Hippocampal formation (tissue), 2 donors: ENCODE measurements around the gene ERAP2.

Experiments
- DNase-seq, 2 donors: peaks; one replicate each; lab custom pipeline; 2025; lab: John Stamatoyannopoulos, UW

ERAP2 gene

GRCh38 chr5:96932026-96932425 is 55.7 kb downstream of the ERAP2 start:
- DNase-seq, result no peak

DNA sequence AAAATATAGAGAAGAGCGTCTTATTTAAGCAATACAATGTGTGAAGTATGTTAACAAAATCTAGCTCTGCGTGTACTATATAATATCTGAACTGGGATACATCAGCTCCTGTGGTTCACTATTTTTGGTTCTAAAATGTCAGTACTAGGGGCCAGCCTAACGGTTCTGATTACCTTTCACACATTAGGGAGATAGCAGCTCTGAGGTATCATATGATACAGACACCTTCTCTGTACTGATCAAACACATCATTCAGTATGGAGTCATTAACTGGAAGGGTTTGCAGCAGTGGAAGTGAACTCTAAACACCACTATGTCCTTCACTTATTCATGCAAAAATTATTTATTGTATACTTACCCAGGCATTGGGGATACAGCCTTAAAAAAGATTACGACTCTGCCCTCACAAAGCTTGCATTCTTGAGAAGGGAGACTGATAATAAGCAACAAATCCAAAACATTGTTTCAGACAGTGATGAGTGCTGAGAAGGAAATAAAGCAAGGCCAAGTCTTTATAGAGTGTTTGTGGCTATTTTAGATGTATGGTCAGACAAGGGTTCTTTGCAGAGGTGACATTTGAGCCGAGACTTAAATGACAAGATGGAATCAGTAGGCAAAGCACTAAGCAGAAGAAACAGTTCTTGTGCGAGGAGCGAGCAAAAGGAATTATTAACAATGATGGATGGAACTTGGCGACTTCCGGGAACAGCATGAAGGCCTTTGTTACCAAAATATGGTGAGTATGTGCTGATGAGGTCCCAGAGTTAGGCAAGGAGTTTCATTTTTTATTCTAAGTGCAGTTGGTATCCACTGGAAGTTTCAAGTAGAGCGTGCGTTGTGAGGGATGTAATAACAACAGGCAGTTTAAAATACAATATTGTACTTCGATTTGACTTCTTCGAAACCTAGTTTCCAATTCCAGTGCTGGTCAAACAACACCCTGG is 57.7 kb downstream of the ERAP2 start:
- peak in 1 of 2 donors; percentile 71 for DNase-seq

- peak; percentile 83 to 92 for DNase-seq
Observed at GRCh38 chr5:96934708-96935558, 58.6 kb downstream of the ERAP2 start.

DNA sequence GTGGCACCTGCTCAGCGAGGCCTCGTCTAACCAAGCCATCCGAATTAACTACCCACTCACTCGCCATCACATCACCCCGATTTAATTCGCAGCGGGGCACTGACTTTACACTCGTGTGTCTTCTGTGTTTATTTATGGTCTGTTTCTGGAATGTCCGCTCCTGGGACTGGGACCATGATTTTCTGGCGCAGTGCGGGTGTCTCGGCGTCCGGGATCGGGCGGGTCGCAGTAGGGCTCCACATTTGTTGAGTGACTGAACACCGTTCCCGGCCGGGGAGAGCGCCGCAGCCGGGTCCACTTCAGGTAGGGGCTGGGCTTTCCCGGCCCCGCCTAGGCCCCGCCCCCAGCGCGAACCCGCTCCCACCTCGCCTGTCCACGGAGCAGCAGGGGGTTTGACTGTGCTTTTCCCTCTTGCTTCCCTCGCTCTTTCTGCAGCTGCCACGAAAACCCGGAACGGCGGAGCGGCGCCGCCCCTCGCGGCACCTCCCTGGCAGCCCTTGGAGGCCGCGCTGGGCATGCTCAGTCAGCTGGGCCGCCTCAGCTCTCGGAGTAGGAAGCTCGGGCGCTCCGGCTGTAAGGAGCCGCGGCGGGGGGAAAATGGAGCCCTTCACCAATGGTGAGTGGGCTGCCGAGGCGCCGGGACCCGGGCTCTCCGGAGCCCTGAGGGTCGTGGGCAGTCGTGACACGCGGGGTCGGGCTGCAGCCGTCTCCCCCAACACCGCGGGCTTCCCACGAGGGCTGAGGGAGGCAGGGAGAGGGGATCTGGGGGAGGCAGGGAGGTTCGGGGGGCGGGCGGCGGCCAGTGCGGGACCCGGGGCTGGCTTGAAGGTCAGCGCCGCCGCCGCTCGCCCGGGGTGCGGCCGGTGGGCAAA is 59.5 kb downstream of the ERAP2 start, which contains the start of gene LNPEP:
Gene LNPEP (plus strand): TSS at position 522 of the 872 bp plus-strand sequence. CDS start 76 bp downstream, at position 598.
- peak; percentile 96 to 97 for DNase-seq

GRCh38 chr5:96936431-96937320 is 60.4 kb downstream of the ERAP2 start:
- peak; percentile 31 to 55 for DNase-seq

- DNase-seq, result no peak
Observed at GRCh38 chr5:96940586-96940985, 64.3 kb downstream of the ERAP2 start.

DNA sequence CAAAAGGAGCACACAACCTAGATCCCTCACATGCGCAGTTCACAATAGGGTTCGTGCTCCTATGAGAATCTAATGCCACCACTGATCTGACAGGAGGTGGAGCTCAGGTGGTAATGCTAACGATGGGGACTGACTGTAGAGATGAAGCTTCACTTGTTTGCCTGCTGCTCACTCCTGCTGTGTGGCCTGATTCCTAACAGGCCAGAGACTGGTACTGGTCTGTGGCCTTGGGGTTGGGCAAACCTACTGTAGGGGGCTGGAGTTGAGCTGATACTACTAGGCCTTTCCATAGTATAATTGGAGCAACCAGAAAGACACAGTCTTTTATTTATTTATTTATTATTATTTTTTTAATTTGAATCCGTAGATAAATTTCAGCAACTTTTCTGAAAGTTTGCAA is 64.8 kb downstream of the ERAP2 start:
- DNase-seq, result no peak

GRCh38 chr5:96942078-96942477 is 65.8 kb downstream of the ERAP2 start:
- no peak for DNase-seq

DNA sequence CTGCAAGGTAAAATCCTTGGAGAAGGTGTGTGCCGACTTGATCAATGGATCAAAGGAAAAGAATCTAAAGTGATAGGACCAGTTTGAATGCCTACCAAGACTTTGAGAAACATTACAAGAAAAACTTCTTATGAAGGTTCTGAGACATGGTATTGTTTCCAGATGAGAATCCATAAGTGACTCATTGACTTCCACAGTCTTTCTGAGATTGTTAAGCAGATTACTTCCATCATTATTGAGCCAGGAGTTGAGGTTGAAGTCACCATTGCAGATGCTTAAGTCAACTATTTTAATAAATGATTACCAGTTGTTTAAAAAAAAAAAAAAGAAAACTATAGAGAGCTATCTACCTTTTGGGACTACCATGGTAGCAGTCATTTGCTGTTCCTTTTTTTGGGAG is 66.6 kb downstream of the ERAP2 start:
- DNase-seq, result no peak

- no peak for DNase-seq
Observed at GRCh38 chr5:96943799-96944198, 67.5 kb downstream of the ERAP2 start.

DNA sequence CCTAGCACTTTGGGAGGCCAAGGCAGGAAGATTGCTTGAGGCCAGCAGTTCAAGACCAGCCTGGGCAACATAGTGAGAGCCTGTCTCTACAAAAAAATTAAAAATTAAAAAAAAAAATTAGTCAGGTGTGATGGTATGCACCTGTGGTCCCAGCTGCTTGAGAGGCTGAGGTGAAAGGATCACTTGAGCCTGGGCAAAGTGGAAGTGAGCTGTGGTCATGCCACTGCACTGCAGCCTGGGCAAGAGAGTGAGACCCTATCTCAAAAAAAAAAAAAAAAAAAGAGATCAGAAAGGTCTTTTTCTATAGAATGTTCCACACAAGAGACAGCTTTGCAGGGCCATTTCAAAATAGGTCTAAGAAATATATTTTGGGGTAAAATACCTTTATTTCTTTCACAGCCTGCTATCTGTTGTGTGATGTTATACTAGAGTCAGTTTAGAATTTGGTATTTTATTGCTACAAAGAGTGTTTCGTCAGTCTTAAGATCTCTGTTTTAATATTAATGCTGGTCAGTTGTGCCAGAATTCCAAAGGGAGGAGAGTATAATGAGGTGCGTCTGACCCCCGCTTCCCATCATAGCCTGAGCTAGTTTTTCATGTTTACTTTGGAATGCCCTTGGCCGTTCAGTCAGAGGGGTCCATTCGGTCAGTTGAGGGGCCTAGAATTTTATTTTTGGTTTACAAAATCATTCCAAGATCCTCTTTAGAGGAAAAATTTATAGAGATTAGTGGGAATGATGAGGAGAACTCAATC is 69.0 kb downstream of the ERAP2 start:
- DNase-seq, result no peak

- no peak for DNase-seq
Observed at GRCh38 chr5:96946381-96946780, 70.1 kb downstream of the ERAP2 start.

- DNase-seq, result no peak
Observed at GRCh38 chr5:96952118-96952750, 75.9 kb downstream of the ERAP2 start.

GRCh38 chr5:96952974-96953730 is 76.9 kb downstream of the ERAP2 start:
- DNase-seq, result no peak

DNA sequence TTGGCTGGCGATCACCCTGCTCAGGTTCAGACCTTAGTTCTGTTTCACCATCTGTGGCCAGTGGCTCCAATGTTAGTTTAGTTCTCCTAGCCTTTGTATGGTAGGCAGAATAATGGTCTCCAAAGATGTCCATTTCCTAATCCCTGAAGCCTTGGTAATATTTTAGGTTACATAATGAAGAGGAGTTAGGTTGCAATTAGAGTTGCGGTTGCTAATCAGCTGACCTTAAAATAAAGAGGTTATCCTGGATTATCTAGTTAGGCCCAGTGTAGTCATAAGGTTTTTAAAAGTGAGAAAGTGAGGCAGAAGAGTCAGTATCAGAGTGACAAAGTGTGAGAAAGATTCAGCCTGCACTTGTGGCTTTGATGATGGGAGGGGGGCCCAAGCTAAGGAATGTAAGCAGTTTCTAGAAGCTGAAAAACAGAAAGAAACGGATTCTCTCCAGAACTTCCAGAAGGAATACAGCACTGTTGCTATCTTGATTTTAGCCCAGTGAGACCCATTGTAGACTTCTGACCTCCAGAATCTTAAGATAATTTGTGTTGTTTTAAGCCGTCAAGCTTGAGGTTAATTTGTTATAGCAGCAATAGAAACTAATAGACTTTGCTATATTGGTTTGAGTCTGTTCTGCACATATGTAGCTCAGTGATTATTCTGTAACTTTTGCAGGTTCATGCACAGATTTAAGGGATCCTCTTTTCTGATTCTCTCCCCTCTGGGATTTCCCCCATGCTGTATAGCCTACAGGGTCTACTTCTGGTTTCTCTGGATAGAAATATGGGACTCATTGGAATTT is 81.2 kb downstream of the ERAP2 start:
- DNase-seq, result no peak

- DNase-seq, result no peak
Observed at GRCh38 chr5:96958977-96959376, 82.7 kb downstream of the ERAP2 start.

- DNase-seq, result no peak
Observed at GRCh38 chr5:96961053-96961452, 84.8 kb downstream of the ERAP2 start.

GRCh38 chr5:96962540-96962991 is 86.3 kb downstream of the ERAP2 start:
- no peak for DNase-seq
